PFSK-1 (cell line): ENCODE results near the gene KRIT1.

Experiments used
- FOXP2 ChIP-seq: optimal IDR thresholded peaks from 2 replicates; pipeline ENCODE3; 2011; ENCODE audit warnings: borderline replicate concordance, control low read depth, inconsistent platforms; ENCODE audit not compliant: insufficient read depth; ENCODE audit errors: extremely low read length, extremely low read depth
- POLR2AphosphoS5 ChIP-seq: IDR thresholded peaks from 2 replicates; pipeline ENCODE4 v1.6.1; 2012; ENCODE audit warnings: low read depth, mild to moderate bottlenecking, control low read depth, low read length, moderate library complexity
- REST ChIP-seq, 2 experiments: IDR thresholded peaks; 2 replicates each; pipeline versions ENCODE4 v1.6.1 to v1.8.0; 2011 to 2012; ENCODE audit warnings: low read depth in 2 of 2, low read length in 2 of 2, control low read depth in 1 of 2, inconsistent platforms in 1 of 2, mild to moderate bottlenecking in 1 of 2, moderate library complexity in 1 of 2; ENCODE audit not compliant: insufficient read depth in 1 of 2
- SIN3A ChIP-seq: IDR thresholded peaks from 2 replicates; pipeline ENCODE4 v1.6.1; 2012; ENCODE audit warnings: mild to moderate bottlenecking, low read length, moderate library complexity, borderline replicate concordance; ENCODE audit not compliant: insufficient read depth
- TAF1 ChIP-seq: IDR thresholded peaks from 2 replicates; pipeline ENCODE4 v1.6.1; 2012; ENCODE audit warnings: low read length, control low read depth, borderline replicate concordance; ENCODE audit not compliant: insufficient read depth

KRIT1 gene

GRCh38 chr7:92161271-92161670 is 84.4 kb downstream of the KRIT1 start:
- TF ChIP-seq REST (IDR thresholded peaks at IDR 0.05; ENCODE audit: insufficient read depth in 1 of 2, low read depth in 2 of 2, low read length in 2 of 2) (no peak), TAF1 (no peak), FOXP2 (no peak), SIN3A (no peak), POLR2AphosphoS5 (no peak)

GRCh38 chr7:92158660-92159575 is 86.8 kb downstream of the KRIT1 start:
- TF ChIP-seq REST (IDR thresholded peaks at IDR 0.05; ENCODE audit: insufficient read depth in 1 of 2, low read depth in 2 of 2, low read length in 2 of 2) = no peak
- TF ChIP-seq FOXP2 = no peak
- no peak for TF ChIP-seq TAF1
- TF ChIP-seq SIN3A = no peak
- TF ChIP-seq POLR2AphosphoS5 = no peak

- TF ChIP-seq TAF1 (no peak), SIN3A (no peak), POLR2AphosphoS5 (no peak), FOXP2 (no peak), REST (IDR thresholded peaks at IDR 0.05; ENCODE audit: insufficient read depth in 1 of 2, low read depth in 2 of 2, low read length in 2 of 2) (no peak)
Observed at GRCh38 chr7:92156990-92157389, 88.7 kb downstream of the KRIT1 start.

GRCh38 chr7:92155108-92155739 is 90.5 kb downstream of the KRIT1 start:
- TF ChIP-seq POLR2AphosphoS5 (no peak), TAF1 (no peak), FOXP2 (no peak), REST (IDR thresholded peaks at IDR 0.05; ENCODE audit: insufficient read depth in 1 of 2, low read depth in 2 of 2, low read length in 2 of 2) (no peak), SIN3A (no peak)
